Measurements from ENCODE around the gene LRP2BP. TPM values are rescaled to one million over a fixed set of nuclear protein-coding genes. Genes with fewer than 3 reads are reported as not detected.

LRP2BP gene
- total RNA-seq, 4 donors from 2014 or later: 0.81 to 4.4 (median 1.5) TPM

- H3K27me3 ChIP-seq: no peaks in the 10 kb centered on the region
- H3K27ac ChIP-seq: no peak overlapping the region
- peaks cover 0 to 9% (median 0%) of the 10 kb centered on the region in 3 donors for H3K4me1 ChIP-seq
- no peak for ATAC-seq
- H3K36me3 ChIP-seq: peaks cover 0 to 3% of the 10 kb centered on the region in 2 donors
- H3K4me3 ChIP-seq: no peak overlapping the region
- TF ChIP-seq EP300 (IDR thresholded peaks at IDR 0.05) (no peak), POLR2AphosphoS5 (IDR thresholded peaks at IDR 0.05) (no peak), CTCF (IDR thresholded peaks at IDR 0.05) (no peak), POLR2A (IDR thresholded peaks at IDR 0.05) (no peak)
- no peaks in the 10 kb centered on the region for H3K9me3 ChIP-seq
Observed at GRCh38 chr4:185382754-185383153, 13.0 kb downstream of the LRP2BP start.

GRCh38 chr4:185381288-185382196 lies 14.2 kb downstream of the LRP2BP start:
- H3K9me3 ChIP-seq: no peaks in the 10 kb centered on the region
- ATAC-seq: no peak
- no peak overlapping the region for H3K27ac ChIP-seq
- WGBS, 2 donors (ENCODE audit: low coverage in 1 of 2): 43 to 64% methylated on average over 4 of the region's 4 CpGs
- peaks cover 0 to 9% (median 0%) of the 10 kb centered on the region in 3 donors for H3K4me1 ChIP-seq
- H3K27me3 ChIP-seq: no peaks in the 10 kb centered on the region
- TF ChIP-seq CTCF (IDR thresholded peaks at IDR 0.05): no peak
- no peak for TF ChIP-seq EP300 (IDR thresholded peaks at IDR 0.05)
- no peak for TF ChIP-seq POLR2A (IDR thresholded peaks at IDR 0.05)
- TF ChIP-seq POLR2AphosphoS5 (IDR thresholded peaks at IDR 0.05): no peak
- no peak overlapping the region for H3K4me3 ChIP-seq
- peaks cover 0 to 3% of the 10 kb centered on the region in 2 donors for H3K36me3 ChIP-seq

- TF ChIP-seq EP300 (IDR thresholded peaks at IDR 0.05): no peak
- TF ChIP-seq CTCF (IDR thresholded peaks at IDR 0.05): no peak
- no peak for TF ChIP-seq POLR2AphosphoS5 (IDR thresholded peaks at IDR 0.05)
- no peak for TF ChIP-seq POLR2A (IDR thresholded peaks at IDR 0.05)
- H3K9me3 ChIP-seq: no peaks in the 10 kb centered on the region
- no peaks in the 10 kb centered on the region for H3K27me3 ChIP-seq
- WGBS, 2 donors (ENCODE audit: low coverage in 1 of 2): 92 to 100% methylated on average over 1 of the region's 1 CpG
- no peak overlapping the region for H3K4me3 ChIP-seq
- peaks cover 0 to 3% of the 10 kb centered on the region in 2 donors for H3K36me3 ChIP-seq
- no peak for ATAC-seq
- H3K4me1 ChIP-seq: no peaks in the 10 kb centered on the region
- no peak overlapping the region for H3K27ac ChIP-seq
Observed at GRCh38 chr4:185380320-185380719, 15.4 kb downstream of the LRP2BP start.

GRCh38 chr4:185379326-185380295 lies 16.1 kb downstream of the LRP2BP start:
- H3K9me3 ChIP-seq: no peaks in the 10 kb centered on the region
- H3K36me3 ChIP-seq: peaks cover 0 to 3% of the 10 kb centered on the region in 2 donors
- no peak for ATAC-seq
- WGBS, 2 donors (ENCODE audit: low coverage in 1 of 2): 90 to 94% methylated on average over 10 to 13 of the region's 13 CpGs
- no peak overlapping the region for H3K27ac ChIP-seq
- TF ChIP-seq POLR2AphosphoS5 (IDR thresholded peaks at IDR 0.05) (no peak), EP300 (IDR thresholded peaks at IDR 0.05) (no peak), POLR2A (IDR thresholded peaks at IDR 0.05) (no peak), CTCF (IDR thresholded peaks at IDR 0.05) (no peak)
- no peaks in the 10 kb centered on the region for H3K27me3 ChIP-seq
- no peaks in the 10 kb centered on the region for H3K4me1 ChIP-seq
- H3K4me3 ChIP-seq: no peak overlapping the region

Measured in gastroesophageal sphincter (tissue), 4 donors.